ENCODE measurements around the gene CMTR1.
A peak's percentile ranks its signal among the peaks of the same experiment; 100 is the strongest.

CMTR1 gene

DNA sequence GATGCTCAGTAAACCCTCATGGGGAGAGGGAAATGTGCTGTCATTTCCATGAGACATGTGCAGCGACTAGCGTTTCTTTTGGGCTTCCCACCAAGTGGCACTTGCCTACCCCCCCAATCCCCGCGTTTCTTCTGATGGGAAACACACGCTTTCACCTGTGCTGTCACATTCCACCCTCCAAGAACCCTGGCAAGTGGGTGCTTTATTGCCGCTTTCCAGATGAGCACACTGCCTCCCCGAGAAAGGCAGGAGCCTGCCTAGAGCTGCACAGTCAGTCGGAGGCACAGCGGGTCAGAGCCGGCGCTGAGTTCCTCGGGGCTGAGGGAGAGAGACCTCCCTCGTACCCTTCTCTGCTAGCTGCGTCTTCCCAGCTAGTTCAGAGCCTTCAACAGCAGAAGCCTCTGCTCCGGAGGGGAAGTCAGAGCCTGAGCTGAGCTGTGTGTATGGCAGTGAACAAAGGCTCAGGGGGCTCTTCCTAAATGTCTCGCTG lies 78.9 kb downstream of the CMTR1 start:
- Mint-ChIP-seq H3K27ac (no peak overlapping the region), H3K27me3 (peaks cover 14% of the 10 kb centered on the region), H3K4me1 (peaks cover 56% of the 10 kb centered on the region), H3K4me3 (no peak overlapping the region), H3K9me3 (no peaks in the 10 kb centered on the region), H3K36me3 (peaks cover 2% of the 10 kb centered on the region)
- no peak for DNase-seq
- CTCF ChIA-PET = interaction anchor here (1.1 to 1.2 kb wide), 2 partner anchors 20 to 26 kb away, joined by 3 read pairs; no protein-coding TSS in a partner anchor

DNA sequence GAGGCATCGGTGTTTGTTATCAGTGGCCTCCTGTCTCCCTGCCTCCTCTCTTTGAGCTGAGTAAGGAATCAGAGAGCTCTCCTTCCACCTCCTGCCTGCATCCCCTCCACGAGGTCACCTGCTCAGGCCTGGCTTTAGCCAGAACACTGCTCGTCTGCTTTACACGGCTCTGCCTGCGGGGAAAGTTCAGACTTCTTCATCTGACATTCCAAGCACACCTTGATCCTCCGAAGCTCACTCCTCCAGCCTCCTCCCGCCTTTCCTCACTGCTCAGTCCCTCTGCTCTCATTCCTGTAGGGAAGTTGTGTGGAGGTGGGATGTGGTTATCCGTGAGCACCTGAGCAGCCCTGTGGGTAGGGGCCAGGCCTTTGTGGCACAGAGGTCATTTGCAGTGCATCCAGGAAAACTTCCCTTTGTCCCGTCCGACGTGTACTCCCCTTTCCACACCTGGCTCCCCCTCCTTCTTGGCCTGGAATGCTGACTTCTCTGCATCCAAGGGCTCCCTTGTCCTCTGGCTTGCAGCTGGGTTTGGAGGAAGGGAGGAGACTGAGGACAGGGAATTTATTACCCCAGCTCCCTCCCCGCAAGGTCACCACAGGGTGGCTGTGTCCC lies 79.5 kb downstream of the CMTR1 start:
- CTCF ChIA-PET = interaction anchor here (0.7 to 1.2 kb wide), 3 partner anchors 8 to 25 kb away, joined by 3 to 4 read pairs (median 3); no protein-coding TSS in a partner anchor
- H3K27ac Mint-ChIP-seq = no peak overlapping the region

DNA sequence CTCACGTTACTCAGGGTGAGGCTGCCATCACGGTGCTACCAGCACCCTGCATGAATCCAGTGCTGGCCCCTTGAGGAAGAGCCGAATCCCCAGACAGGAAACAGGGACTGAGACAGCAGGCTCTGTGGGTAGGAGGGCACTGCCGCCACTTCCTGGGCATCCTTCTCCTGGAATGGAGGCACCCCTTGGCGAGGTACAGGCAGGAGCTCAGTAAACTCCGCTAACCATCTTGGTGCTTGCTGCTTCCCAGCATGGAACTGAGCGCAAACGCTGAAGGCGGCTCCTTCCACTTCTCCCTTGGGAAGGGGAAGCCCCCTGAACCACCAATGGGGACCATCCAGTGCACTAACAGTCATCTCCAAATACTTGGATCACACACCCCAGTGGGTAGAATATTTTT lies 80.1 kb downstream of the CMTR1 start:
- DNase-seq = no peak
- Mint-ChIP-seq H3K4me1 (peaks cover 62% of the 10 kb centered on the region), H3K4me3 (no peak overlapping the region), H3K9me3 (no peaks in the 10 kb centered on the region), H3K36me3 (peaks cover 2% of the 10 kb centered on the region), H3K27me3 (peaks cover 14% of the 10 kb centered on the region), H3K27ac (no peak overlapping the region)
- CTCF ChIA-PET = interaction anchor here (0.7 to 1.2 kb wide), 3 partner anchors 8 to 25 kb away, joined by 3 to 4 read pairs (median 3); no protein-coding TSS in a partner anchor

More for the DNA sequence above, 79.5 kb downstream of the CMTR1 start:
- Mint-ChIP-seq H3K27me3 (peaks cover 14% of the 10 kb centered on the region), H3K9me3 (no peaks in the 10 kb centered on the region), H3K4me3 (no peak overlapping the region), H3K4me1 (peaks cover 59% of the 10 kb centered on the region), H3K36me3 (peaks cover 2% of the 10 kb centered on the region)
- no peak for DNase-seq

DNA sequence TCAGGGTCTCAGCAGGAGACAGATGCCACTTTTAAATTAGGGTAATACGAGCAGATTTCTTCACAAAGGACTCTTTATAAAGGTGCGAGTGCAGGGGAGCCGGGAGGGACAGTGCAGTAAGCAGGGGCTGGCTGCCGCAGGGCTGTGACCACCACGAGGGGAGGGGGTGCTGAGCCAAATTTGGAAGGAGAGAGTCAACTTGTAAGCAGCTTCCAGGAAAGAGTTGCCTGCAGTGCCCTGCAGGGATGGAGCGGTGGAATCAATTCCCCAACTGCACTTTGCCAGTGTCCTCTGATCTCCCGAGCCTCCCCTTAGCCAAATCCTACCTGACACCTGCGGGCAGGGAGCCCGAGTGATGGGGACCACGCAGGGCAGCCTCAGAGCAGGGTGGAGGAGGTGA lies 80.6 kb downstream of the CMTR1 start:
- CTCF ChIA-PET = interaction anchor here (0.9 kb wide), 1 partner anchor 9 kb away, joined by 3 read pairs; no protein-coding TSS in a partner anchor

DNA sequence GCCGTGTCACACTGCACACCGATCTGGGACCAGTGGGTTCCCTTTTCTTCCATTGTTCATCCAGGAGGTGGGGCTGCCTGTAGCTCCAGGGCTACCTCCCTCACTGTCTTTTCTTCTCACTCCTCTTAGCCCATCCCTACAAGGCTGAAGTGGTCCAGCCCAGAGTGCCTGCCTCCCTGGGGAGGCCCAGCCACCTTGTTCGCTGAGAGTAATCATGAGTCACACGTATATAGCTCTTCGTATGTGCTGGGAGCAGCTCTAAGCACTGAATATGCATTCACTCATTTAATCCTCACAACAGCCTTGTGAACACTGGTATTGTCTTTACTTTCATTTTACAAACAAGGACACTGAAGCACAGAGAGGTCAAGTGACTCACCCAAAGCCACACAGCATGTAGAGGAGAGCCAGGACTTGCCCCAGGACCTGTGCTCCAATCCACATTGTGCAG lies 81.3 kb downstream of the CMTR1 start:
- Mint-ChIP-seq H3K9me3 (no peaks in the 10 kb centered on the region), H3K27ac (peak overlapping the region; percentile 98), H3K36me3 (no peaks in the 10 kb centered on the region), H3K4me1 (peaks cover 66% of the 10 kb centered on the region), H3K27me3 (peaks cover 14% of the 10 kb centered on the region), H3K4me3 (peak overlapping the region; percentile 82)
- CTCF ChIA-PET = interaction anchor here (0.9 to 1.4 kb wide), 2 partner anchors 12 to 23 kb away, joined by 3 to 5 read pairs; no protein-coding TSS in a partner anchor
- peak; percentile 37 for DNase-seq

More for the DNA sequence above, 80.6 kb downstream of the CMTR1 start:
- no peak for DNase-seq
- peaks cover 14% of the 10 kb centered on the region for H3K27me3 Mint-ChIP-seq
- no peaks in the 10 kb centered on the region for H3K9me3 Mint-ChIP-seq
- peaks cover 62% of the 10 kb centered on the region for H3K4me1 Mint-ChIP-seq
- H3K27ac Mint-ChIP-seq = peak overlapping the region; percentile 6
- H3K36me3 Mint-ChIP-seq = no peaks in the 10 kb centered on the region
- H3K4me3 Mint-ChIP-seq = no peak overlapping the region

DNA sequence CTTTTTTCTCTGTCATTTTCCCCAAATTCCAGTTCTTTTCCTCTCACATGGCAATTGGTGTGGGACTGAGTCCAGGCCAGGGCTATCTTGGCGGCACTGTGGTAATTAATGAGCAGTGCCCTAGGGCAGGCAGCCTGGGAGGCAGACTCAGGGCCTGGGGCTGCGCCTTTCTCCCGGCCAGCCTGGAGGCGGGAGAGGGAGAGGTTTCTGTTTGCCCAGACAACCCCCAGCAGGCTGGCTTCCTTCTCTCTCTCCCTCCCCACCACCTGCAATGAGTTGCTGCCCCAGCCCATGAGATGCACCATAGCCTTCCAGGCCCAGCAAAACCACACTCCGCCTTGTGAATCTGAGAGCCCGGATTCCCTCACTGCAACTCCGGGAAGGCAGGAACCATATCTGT lies 81.8 kb downstream of the CMTR1 start:
- H3K36me3 Mint-ChIP-seq = no peaks in the 10 kb centered on the region
- peak overlapping the region; percentile 82 for H3K4me3 Mint-ChIP-seq
- CTCF ChIA-PET = interaction anchor here (0.9 to 1.4 kb wide), 2 partner anchors 13 to 24 kb away, joined by 3 to 5 read pairs; no protein-coding TSS in a partner anchor
- H3K4me1 Mint-ChIP-seq = peaks cover 67% of the 10 kb centered on the region
- peaks cover 14% of the 10 kb centered on the region for H3K27me3 Mint-ChIP-seq
- peak overlapping the region; percentile 98 for H3K27ac Mint-ChIP-seq
- no peaks in the 10 kb centered on the region for H3K9me3 Mint-ChIP-seq
- peak; percentile 34 for DNase-seq

DNA sequence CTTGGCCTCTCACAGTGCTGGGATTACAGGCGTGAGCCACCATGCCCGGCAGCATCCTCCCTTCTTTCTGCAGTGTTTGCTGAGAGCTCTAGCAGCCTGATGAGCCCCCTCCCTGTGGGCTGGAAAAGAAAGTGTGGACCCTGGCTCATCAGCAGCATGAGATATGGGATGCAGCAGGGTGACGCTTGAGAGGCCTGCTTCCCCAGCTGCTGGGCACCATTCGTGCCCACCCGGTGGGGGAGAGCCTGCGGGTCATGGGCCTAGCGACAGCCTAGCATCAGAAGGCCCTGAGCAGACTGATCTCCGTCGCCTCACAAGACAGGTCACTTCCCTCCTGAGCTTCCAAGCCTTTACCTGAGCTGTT lies 82.7 kb downstream of the CMTR1 start:
- CTCF ChIA-PET = interaction anchor here (1.1 to 3.9 kb wide), 4 partner anchors 12 to 50 kb away, joined by 3 to 34 read pairs (median 6); no protein-coding TSS in a partner anchor
- Mint-ChIP-seq H3K4me1 (peaks cover 68% of the 10 kb centered on the region), H3K36me3 (no peaks in the 10 kb centered on the region), H3K27ac (peak overlapping the region; percentile 98), H3K4me3 (peak overlapping the region; percentile 82), H3K27me3 (peaks cover 10% of the 10 kb centered on the region), H3K9me3 (no peaks in the 10 kb centered on the region)
- no peak for DNase-seq

DNA sequence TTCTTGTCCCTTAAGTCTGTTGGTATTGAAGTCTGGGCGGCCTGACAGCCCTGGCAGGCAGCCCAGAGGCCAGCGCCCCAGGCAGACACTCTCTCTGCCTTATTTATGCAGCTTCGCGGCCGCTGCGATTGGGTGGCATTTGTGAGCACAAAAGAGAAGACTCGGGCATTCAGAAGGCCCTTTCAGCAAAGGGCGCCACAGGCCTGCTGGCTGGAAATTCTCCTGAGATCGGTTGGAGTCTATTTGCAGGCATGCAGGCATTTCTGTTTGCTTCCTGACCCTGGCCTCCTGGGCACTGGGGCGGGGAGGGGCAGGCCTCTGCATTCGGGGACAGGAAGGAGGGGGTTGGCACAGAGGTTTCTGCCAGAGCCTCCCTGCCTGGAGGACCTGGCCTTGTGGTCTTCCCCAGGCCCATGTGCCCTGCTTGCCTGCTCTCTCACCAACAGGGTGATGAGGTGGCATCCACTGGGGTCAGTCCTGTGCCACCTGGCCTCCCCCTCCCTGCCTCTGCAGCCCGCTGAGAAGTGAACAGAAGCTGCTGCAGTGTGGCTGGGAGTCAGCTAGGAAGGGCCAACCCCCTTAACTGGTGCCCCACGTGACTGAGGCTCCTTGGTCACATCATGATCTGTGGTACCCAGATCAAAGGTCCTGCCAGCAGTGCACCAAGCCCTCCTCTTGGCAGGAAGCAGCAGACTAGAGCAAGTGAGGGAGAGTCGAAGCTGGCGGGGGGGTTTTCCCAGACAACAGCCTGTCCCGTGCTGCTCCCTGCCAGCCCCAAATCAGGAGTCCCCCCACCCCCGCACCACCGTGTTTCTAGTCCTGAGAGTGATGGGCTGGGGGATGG lies 83.3 kb downstream of the CMTR1 start:
- Mint-ChIP-seq H3K27ac (peak overlapping the region; percentile 98), H3K27me3 (peaks cover 10% of the 10 kb centered on the region), H3K4me1 (peaks cover 73% of the 10 kb centered on the region), H3K4me3 (peak overlapping the region; percentile 82), H3K36me3 (no peaks in the 10 kb centered on the region), H3K9me3 (no peaks in the 10 kb centered on the region)
- CTCF ChIA-PET = interaction anchor here (0.9 to 3.9 kb wide), 10 partner anchors 8 to 181 kb away, joined by 3 to 34 read pairs (median 4); partner anchors contain the start of gene MDGA1
- DNase-seq = peak; percentile 95

DNA sequence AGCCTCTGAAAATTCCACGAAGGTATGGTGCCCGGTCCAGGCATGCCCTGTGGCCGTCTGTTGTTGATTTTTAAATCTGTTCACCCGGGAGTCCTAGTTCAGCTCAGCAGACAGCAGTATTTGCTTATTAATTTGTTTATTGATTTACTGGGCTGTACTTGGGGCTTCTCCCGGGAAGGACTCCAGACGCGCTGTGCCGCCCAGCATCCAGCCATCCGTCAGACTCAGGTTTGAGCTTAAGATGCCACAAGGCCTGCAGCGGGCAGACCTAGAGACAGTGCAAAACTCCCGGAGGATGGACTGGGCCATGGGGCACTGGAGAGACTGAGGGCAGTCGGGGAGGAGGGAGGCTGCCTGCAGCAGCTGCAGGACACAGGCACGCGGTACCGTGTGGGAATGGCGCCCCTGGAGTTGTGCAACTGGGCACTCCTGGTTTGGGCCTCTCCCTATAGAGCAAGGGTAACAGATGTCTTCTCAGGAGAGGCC lies 83.9 kb downstream of the CMTR1 start:
- CTCF ChIA-PET = interaction anchor here (0.7 to 3.9 kb wide), 12 partner anchors 9 to 181 kb away, joined by 3 to 34 read pairs (median 4); partner anchors contain the start of gene MDGA1
- Mint-ChIP-seq H3K27ac (peak overlapping the region; percentile 98), H3K4me1 (peaks cover 73% of the 10 kb centered on the region), H3K4me3 (peak overlapping the region; percentile 82), H3K27me3 (peaks cover 8% of the 10 kb centered on the region), H3K9me3 (no peaks in the 10 kb centered on the region), H3K36me3 (no peaks in the 10 kb centered on the region)
- peak; percentile 36 for DNase-seq

DNA sequence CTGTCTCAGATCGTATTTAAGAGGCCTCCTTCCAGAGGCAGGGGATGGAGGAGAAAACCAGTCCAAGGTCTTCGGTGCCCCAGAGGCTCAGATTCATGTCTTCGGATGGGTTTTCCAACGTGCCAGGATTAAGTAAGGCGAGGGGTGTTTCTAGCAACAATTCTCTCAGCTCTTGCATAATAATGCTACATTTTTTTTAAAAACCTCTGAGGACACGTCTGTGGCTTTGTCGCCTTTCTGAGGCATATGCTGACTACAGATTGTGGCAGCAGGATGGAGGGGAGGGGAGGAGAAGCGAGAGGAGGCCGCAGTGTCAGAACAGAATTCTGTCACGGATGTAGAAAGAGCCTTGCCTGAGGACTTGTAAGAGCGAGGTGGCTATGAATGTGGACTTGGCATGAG lies 84.4 kb downstream of the CMTR1 start:
- H3K27me3 Mint-ChIP-seq = peaks cover 5% of the 10 kb centered on the region
- H3K4me3 Mint-ChIP-seq = peak overlapping the region; percentile 82
- peak overlapping the region; percentile 98 for H3K27ac Mint-ChIP-seq
- H3K4me1 Mint-ChIP-seq = peaks cover 74% of the 10 kb centered on the region
- peak; percentile 85 for DNase-seq
- H3K9me3 Mint-ChIP-seq = no peaks in the 10 kb centered on the region
- CTCF ChIA-PET = interaction anchor here (0.7 to 3.9 kb wide), 11 partner anchors 9 to 180 kb away, joined by 3 to 34 read pairs (median 4); partner anchors contain the start of gene MDGA1
- H3K36me3 Mint-ChIP-seq = no peaks in the 10 kb centered on the region

DNA sequence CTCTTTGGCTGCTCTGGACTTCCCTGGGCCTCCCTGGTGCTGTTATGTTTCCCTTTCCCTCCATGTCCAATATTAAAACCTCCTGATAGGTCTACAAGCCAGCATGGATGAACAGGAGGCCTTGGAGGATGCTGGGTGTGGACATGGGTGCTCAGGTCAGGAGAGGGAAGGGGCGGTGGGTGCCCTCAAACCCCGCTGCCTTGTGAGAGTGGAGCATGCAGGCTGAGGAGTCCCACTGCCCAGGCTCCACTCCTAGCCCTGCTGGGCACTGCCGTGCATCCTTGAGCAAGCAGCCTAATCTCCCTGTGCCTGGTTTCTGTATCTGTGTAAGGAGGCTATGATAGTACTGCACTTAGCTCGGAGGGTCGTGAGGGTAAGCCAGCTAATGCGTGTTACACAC lies 85.1 kb downstream of the CMTR1 start:
- Mint-ChIP-seq H3K4me1 (peaks cover 74% of the 10 kb centered on the region), H3K36me3 (no peaks in the 10 kb centered on the region), H3K4me3 (peak overlapping the region; percentile 82), H3K27ac (peak overlapping the region; percentile 98), H3K9me3 (no peaks in the 10 kb centered on the region), H3K27me3 (no peaks in the 10 kb centered on the region)
- CTCF ChIA-PET = interaction anchor here (1.0 to 3.9 kb wide), 4 partner anchors 10 to 53 kb away, joined by 4 to 34 read pairs (median 6); no protein-coding TSS in a partner anchor
- no peak for DNase-seq

DNA sequence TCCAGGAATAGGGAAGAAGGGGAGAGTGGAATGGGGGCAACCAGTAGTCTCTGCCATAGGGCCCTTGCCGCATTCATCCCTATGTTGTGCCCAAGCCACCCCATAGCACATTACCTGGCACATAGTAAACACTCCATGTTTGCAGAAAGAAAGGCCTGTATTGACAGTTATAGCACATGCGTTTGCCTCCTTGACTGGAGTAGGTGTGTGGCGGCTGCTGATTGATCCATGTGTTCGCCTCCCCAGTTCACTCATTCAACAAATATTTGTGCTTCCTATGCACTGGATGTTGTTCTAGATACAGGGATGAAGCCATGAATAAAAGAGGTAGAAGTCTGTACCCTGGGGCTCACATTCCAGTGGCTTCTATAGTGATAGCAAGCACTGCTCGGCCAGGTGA lies 86.4 kb downstream of the CMTR1 start:
- Mint-ChIP-seq H3K9me3 (no peaks in the 10 kb centered on the region), H3K27me3 (no peaks in the 10 kb centered on the region), H3K4me1 (peaks cover 62% of the 10 kb centered on the region), H3K36me3 (no peaks in the 10 kb centered on the region), H3K27ac (no peak overlapping the region), H3K4me3 (no peak overlapping the region)
- CTCF ChIA-PET = interaction anchor here (1.0 to 1.3 kb wide), 2 partner anchors 17 to 46 kb away, joined by 3 read pairs; no protein-coding TSS in a partner anchor
- no peak for DNase-seq

DNA sequence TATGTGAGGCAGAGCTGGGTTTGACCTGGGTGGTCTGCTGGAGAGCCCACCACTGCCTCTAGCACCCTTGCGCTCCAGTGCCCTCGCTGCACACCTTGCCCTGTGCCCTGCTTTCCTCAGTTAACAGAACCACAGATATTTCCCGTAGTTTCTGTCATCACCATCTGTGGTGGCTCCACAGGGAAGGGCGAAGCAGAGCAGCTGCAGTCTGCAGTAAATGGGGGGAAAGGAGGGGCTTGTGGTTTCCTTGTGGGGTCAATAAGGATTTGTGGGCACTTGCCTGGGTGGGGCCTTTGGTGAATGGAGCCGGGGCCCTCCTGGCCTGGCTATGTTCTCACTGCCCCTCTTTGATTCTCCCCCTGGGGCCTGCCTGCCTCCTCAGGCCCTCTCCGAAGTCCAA lies 87.9 kb downstream of the CMTR1 start:
- Mint-ChIP-seq H3K36me3 (no peaks in the 10 kb centered on the region), H3K9me3 (no peaks in the 10 kb centered on the region), H3K27me3 (peaks cover 6% of the 10 kb centered on the region), H3K4me1 (peaks cover 52% of the 10 kb centered on the region), H3K27ac (no peak overlapping the region), H3K4me3 (no peak overlapping the region)
- CTCF ChIA-PET = no interaction called here
- DNase-seq = no peak

DNA sequence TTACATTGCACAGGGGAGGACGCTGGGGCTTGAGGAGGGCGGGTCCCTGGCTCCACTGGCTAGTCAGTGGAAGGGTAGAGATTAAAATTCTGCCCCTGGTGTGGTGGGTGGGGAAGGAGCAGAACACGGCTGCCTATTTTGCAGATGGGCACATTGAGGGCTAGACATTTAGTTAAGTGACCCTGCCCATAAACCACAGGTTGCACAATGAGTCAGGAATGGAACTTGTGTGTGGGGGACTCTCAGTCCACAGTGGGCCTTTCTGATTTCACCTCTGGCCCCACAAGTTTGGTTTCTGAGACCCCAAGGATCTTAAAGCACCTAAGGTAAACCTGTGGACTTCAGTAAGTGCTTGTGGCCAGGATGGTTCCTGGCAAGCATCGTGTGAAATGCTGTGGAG lies 88.7 kb downstream of the CMTR1 start:
- H3K27ac Mint-ChIP-seq = no peak overlapping the region
- H3K27me3 Mint-ChIP-seq = peaks cover 12% of the 10 kb centered on the region
- CTCF ChIA-PET = no interaction called here
- no peak overlapping the region for H3K4me3 Mint-ChIP-seq
- no peaks in the 10 kb centered on the region for H3K36me3 Mint-ChIP-seq
- no peak for DNase-seq
- peaks cover 47% of the 10 kb centered on the region for H3K4me1 Mint-ChIP-seq
- H3K9me3 Mint-ChIP-seq = no peaks in the 10 kb centered on the region

All from activated naive CD4-positive, alpha-beta T cell treated with anti-CD3 and anti-CD28 coated beads, Interleukin-2, amount 10 ng/mL, durations not matched to agents 7 days and 5 days (primary cell).